Calu3 (cell line): ENCODE data around the gene CDC26. TPM values are rescaled to one million over a fixed set of nuclear protein-coding genes. Genes with fewer than 3 reads are reported as not detected.

Experiments
- BruUV-seq: library from RNA; stranded (reverse); fragments of 400-500 nt; replicated peaks from 2 replicates; lab custom pipeline; 2021; lab: Mats Ljungman, UMichigan
- CTCF ChIA-PET: fragments of 300-600 bp; sonication (Branson Sonifier 250); formaldehyde crosslinking; loops from one replicate; lab custom pipeline; 2022; ENCODE audit warnings: antibody characterized with exemption; lab: Charles Lee
- DNase-seq: peaks from one replicate; pipeline ENCODE4 v3.0.0; 2022
- H3K27ac Mint-ChIP-seq: one replicate; pipeline ENCODE4 v1.8.0; 2022; ENCODE audit warnings: mixed read lengths; ENCODE audit not compliant: unreplicated experiment
- H3K27me3 Mint-ChIP-seq: one replicate; pipeline ENCODE4 v1.8.0; 2022; ENCODE audit warnings: mixed read lengths; ENCODE audit not compliant: unreplicated experiment
- H3K36me3 Mint-ChIP-seq: one replicate; pipeline ENCODE4 v1.8.0; 2022; ENCODE audit warnings: mild to moderate bottlenecking, moderate library complexity, mixed read lengths; ENCODE audit not compliant: insufficient read depth, unreplicated experiment
- H3K4me1 Mint-ChIP-seq: one replicate; pipeline ENCODE4 v1.8.0; 2022; ENCODE audit warnings: mild to moderate bottlenecking, low read depth, mixed read lengths; ENCODE audit not compliant: unreplicated experiment
- H3K4me3 Mint-ChIP-seq: one replicate; pipeline ENCODE4 v1.8.0; 2022; ENCODE audit warnings: mild to moderate bottlenecking, low read depth, moderate library complexity, mixed read lengths; ENCODE audit not compliant: unreplicated experiment
- H3K9me3 Mint-ChIP-seq: one replicate; pipeline ENCODE4 v1.8.0; 2022; ENCODE audit warnings: low read depth, mixed read lengths; ENCODE audit not compliant: unreplicated experiment
- CTCF ChIP-seq: fragments of 200-600 bp; IDR thresholded peaks from one replicate; pipeline ENCODE4 v1.8.0; 2022; ENCODE audit warnings: antibody characterized with exemption; ENCODE audit not compliant: unreplicated experiment
- intact Hi-C: fragments of 100-400 bp; cut with micrococcal nuclease; formaldehyde crosslinking; loops from one replicate; pipeline ENCODE4 v1.10.0; 2022; ENCODE audit not compliant: unreplicated experiment
- total RNA-seq: library from RNA; stranded (reverse); gene quantifications from 2 replicates; pipeline ENCODE4 v1.2.3, GENCODE V29; 2022

The CDC26 gene
- total RNA-seq, 1 experiment from 2014 or later, result 20.5 TPM

- H3K27me3 Mint-ChIP-seq, result no peaks in the 10 kb centered on the region
- no peaks in the 10 kb centered on the region for H3K36me3 Mint-ChIP-seq
- BruUV-seq, result no TSS peak
- no peaks in the 10 kb centered on the region for H3K9me3 Mint-ChIP-seq
- CTCF ChIA-PET, result interaction anchor here (0.6 kb wide), 1 partner anchor 71 kb away, joined by 3 read pairs; no protein-coding TSS in a partner anchor
- TF ChIP-seq CTCF, result no peak
- DNase-seq, result no peak
- H3K4me1 Mint-ChIP-seq, result no peaks in the 10 kb centered on the region
- no peak overlapping the region for H3K4me3 Mint-ChIP-seq
- intact Hi-C loops, result no loop called here
- no peak overlapping the region for H3K27ac Mint-ChIP-seq
These were observed 36.6 kb upstream of the CDC26 start for GRCh38 chr9:113311961-113312360.

- no peaks in the 10 kb centered on the region for H3K27me3 Mint-ChIP-seq
- no peak for TF ChIP-seq CTCF
- no peak overlapping the region for H3K27ac Mint-ChIP-seq
- intact Hi-C loops, result no loop called here
- H3K36me3 Mint-ChIP-seq, result no peaks in the 10 kb centered on the region
- no peaks in the 10 kb centered on the region for H3K4me1 Mint-ChIP-seq
- no peak overlapping the region for H3K4me3 Mint-ChIP-seq
- no TSS peak for BruUV-seq
- no peaks in the 10 kb centered on the region for H3K9me3 Mint-ChIP-seq
- DNase-seq, result no peak
- CTCF ChIA-PET, result no interaction called here
These were observed 35.2 kb upstream of the CDC26 start for GRCh38 chr9:113310538-113310937.

- Mint-ChIP-seq H3K27me3 (no peaks in the 10 kb centered on the region), H3K27ac (no peak overlapping the region), H3K4me3 (no peak overlapping the region), H3K36me3 (no peaks in the 10 kb centered on the region), H3K9me3 (no peaks in the 10 kb centered on the region), H3K4me1 (no peaks in the 10 kb centered on the region)
- CTCF ChIA-PET, result no interaction called here
- DNase-seq, result peak; percentile 20
- TF ChIP-seq CTCF, result peak; percentile 15
- BruUV-seq, result no TSS peak
- intact Hi-C loops, result loop anchor here (1.0 kb wide), 2 partner anchors 98 to 349 kb away; no protein-coding TSS in a partner anchor
These were observed 33.9 kb upstream of the CDC26 start for GRCh38 chr9:113309204-113309813.

- H3K4me1 Mint-ChIP-seq, result peaks cover 8% of the 10 kb centered on the region
- no peak overlapping the region for H3K27ac Mint-ChIP-seq
- H3K36me3 Mint-ChIP-seq, result no peaks in the 10 kb centered on the region
- H3K4me3 Mint-ChIP-seq, result no peak overlapping the region
- no TSS peak for BruUV-seq
- H3K9me3 Mint-ChIP-seq, result no peaks in the 10 kb centered on the region
- no peaks in the 10 kb centered on the region for H3K27me3 Mint-ChIP-seq
- no peak for TF ChIP-seq CTCF
- no peak for DNase-seq
- CTCF ChIA-PET, result no interaction called here
- intact Hi-C loops, result no loop called here
These were observed 32.1 kb upstream of the CDC26 start for GRCh38 chr9:113307396-113307975.
